Measurements from ENCODE around the gene GLRB.
"Not testable (repeated sequence)": the region's sequence is repeated elsewhere in the genome, so short reads cannot be mapped to it uniquely, and the experiment has no call there.

Gene GLRB

GRCh38 chr4:157141976-157142375 lies 66.0 kb downstream of the GLRB start:
- no peak for DNase-seq

- DNase-seq: no peak
These were observed 67.4 kb downstream of the GLRB start for GRCh38 chr4:157143369-157143768.

GRCh38 chr4:157151711-157152110 lies 75.8 kb downstream of the GLRB start:
- no peak for DNase-seq

GRCh38 chr4:157165935-157166610 lies 90.1 kb downstream of the GLRB start:
- DNase-seq: no peak

GRCh38 chr4:157170321-157170720 lies 94.4 kb downstream of the GLRB start:
- DNase-seq: no peak

- no peak for DNase-seq
These were observed 96.1 kb downstream of the GLRB start for GRCh38 chr4:157172011-157172410.

- not testable (repeated sequence) for DNase-seq
These were observed 104.3 kb downstream of the GLRB start for GRCh38 chr4:157180268-157180667.

GRCh38 chr4:157184300-157184699 lies 108.3 kb downstream of the GLRB start:
- no peak for DNase-seq

- DNase-seq: no peak
These were observed 109.4 kb downstream of the GLRB start for GRCh38 chr4:157185363-157185762.

GRCh38 chr4:157195374-157195773 lies 119.4 kb downstream of the GLRB start:
- no peak for DNase-seq

- DNase-seq: no peak
These were observed 120.1 kb downstream of the GLRB start for GRCh38 chr4:157196046-157196445.

GRCh38 chr4:157204634-157205244 lies 128.8 kb downstream of the GLRB start:
- DNase-seq: no peak

- no peak for DNase-seq
These were observed 141.8 kb downstream of the GLRB start for GRCh38 chr4:157217708-157218107.

GRCh38 chr4:157219711-157220370 lies 143.9 kb downstream of the GLRB start:
- no peak for DNase-seq

- no peak for DNase-seq
These were observed 144.5 kb downstream of the GLRB start, which contains the start of gene GRIA2 for GRCh38 chr4:157220371-157220881. Gene GRIA2 (plus strand): TSS chr4:157220728. CDS start chr4:157221043, 315 bp downstream.

- DNase-seq: no peak
These were observed 145.5 kb downstream of the GLRB start for GRCh38 chr4:157221426-157221894.
